AG04449 (cell line): ENCODE data around the gene RNF123.
"Not testable (repeated sequence)": the region's sequence is repeated elsewhere in the genome, so short reads cannot be mapped to it uniquely, and the experiment has no call there.

Experiments used
- CTCF ChIA-PET: fragments of 350-600 bp; formaldehyde crosslinking; extraction: SDS; loops from one replicate; lab custom pipeline; 2021; ENCODE audit warnings: antibody characterized with exemption; lab: Yijun Ruan, JAX
- POLR2A ChIA-PET: fragments of 400-600, 350-600 bp; formaldehyde crosslinking; extraction: SDS; loops from one replicate; lab custom pipeline; 2020; ENCODE audit warnings: antibody characterized with exemption, inconsistent platforms; lab: Yijun Ruan, JAX
- DNase-seq: peaks from one replicate; pipeline ENCODE4 v3.0.0-alpha.2; 2010; ENCODE audit warnings: low read depth, low spot score
- H3K4me3 ChIP-seq: 2 replicates; pipeline ENCODE4 v1.5.1; 2011; ENCODE audit warnings: low read depth, mild to moderate bottlenecking, control low read depth, low read length
- CTCF ChIP-seq: IDR thresholded peaks from one replicate; pipeline ENCODE4 v1.5.1; 2011; ENCODE audit warnings: mild to moderate bottlenecking, moderate library complexity, low read length, control low read depth, inconsistent platforms; ENCODE audit not compliant: insufficient read depth; ENCODE audit errors: missing control alignments

RNF123 gene

DNA sequence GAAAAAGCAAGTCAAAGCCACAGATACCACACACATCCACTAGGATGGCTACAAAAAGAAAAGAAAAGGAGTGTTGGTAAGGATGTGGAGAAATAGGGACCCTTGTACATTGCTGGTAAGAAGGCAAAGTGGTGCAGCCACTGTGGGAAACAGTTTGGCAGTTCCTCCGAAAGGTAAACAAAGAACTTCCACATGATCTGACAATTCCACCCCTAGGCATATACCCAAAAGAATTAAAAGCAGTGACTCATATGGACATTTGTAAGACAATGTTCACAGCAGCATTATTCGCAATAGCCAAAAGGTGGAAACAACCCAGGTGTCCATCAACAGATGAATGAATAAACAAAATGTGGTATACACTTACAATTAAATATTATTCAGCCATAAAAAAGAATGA lies 56.6 kb downstream of the RNF123 start:
- ChIA-PET CTCF (no interaction called here), POLR2A (no interaction called here)
- no peak for DNase-seq
- H3K4me3 ChIP-seq: no peak overlapping the region
- TF ChIP-seq CTCF: no peak

DNA sequence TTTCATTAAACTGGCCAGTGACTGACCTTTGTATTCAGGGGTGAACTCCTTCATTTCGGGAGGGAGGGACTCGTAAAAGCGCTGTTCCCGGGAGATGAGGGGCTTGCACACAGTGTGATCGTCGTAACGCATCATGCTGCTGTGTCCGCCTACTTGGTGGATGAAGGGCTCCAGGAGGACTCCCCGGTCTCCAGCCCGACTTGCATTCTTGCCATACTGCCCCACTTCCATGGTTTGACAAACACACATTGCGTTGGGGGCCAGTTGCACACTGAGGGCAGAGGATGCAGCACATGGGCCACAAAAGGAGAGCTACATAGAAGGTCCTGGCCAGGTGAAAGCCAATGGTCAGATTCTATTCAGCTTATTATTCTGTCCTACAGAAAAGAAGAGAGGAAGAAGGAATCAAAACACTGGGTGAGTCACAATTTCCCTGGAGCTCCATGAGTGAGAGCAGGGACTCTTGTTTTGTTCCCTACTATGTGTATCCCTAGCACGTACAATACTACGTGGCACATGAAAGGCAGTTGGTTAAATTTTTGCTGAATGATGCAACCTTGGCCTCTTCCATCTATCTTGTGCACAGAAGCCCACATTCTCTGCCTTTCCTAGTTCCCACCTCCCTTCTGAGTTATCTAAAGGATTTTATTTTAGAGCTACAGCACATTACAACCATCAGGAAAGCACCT lies 58.6 kb downstream of the RNF123 start:
- no peak for DNase-seq
- ChIA-PET CTCF (interaction anchor here (0.7 to 2.0 kb wide), 3 partner anchors 23 to 91 kb away, joined by 4 to 8 read pairs (median 5); partner anchors contain the start of gene IP6K1), POLR2A (interaction anchor here (0.6 kb wide), 1 partner anchor 431 kb away, joined by 3 read pairs; no protein-coding TSS in a partner anchor)
- no peak overlapping the region for H3K4me3 ChIP-seq
- no peak for TF ChIP-seq CTCF

DNA sequence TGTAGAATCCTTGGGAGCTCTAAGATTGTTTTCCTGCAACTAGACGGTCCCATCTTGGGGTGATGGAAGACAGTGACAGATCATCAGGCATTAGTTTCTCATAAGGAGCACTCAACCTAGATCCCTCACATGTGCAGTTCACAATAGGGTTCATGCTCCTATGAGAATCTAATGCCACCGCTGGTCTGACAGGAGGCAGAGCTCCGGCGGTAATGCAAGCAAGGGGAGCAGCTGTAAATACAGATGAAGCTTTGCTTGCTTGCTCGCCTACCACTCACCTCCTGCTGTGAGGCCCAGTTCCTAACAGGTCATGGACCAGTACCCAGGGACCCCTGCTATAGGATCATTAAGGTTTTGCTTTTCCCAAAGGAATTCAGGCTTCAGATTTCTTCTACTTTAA lies 59.5 kb downstream of the RNF123 start:
- CTCF ChIA-PET: interaction anchor here (0.7 to 1.0 kb wide), 3 partner anchors 22 to 45 kb away, joined by 3 to 5 read pairs (median 4); partner anchors contain the start of gene IP6K1
- DNase-seq, POLR2A ChIA-PET, H3K4me3 ChIP-seq: not testable (repeated sequence)

DNA sequence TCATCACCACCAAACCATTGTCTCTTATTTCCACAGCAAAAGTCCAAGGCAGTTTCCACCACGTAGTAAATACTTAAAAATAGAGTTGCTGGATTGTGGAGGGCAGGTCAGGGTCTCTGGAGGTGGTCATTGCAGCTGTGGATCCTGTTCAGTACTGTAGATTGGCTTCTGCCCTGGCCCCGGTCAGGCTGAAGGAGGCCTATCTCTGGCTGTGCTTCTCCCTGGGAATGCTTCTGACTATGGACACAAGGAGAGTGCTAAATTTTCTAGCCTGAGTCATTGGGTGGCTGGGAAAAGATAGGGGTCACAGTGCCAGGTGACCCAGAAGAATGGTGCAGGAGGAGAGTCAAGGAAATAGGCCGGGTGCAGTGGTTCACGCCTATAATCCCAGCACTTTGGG lies 60.7 kb downstream of the RNF123 start:
- no peak for TF ChIP-seq CTCF
- POLR2A ChIA-PET: no interaction called here
- CTCF ChIA-PET: interaction anchor here (1.0 kb wide), 1 partner anchor 89 kb away, joined by 3 read pairs; no protein-coding TSS in a partner anchor
- no peak overlapping the region for H3K4me3 ChIP-seq
- DNase-seq: no peak

DNA sequence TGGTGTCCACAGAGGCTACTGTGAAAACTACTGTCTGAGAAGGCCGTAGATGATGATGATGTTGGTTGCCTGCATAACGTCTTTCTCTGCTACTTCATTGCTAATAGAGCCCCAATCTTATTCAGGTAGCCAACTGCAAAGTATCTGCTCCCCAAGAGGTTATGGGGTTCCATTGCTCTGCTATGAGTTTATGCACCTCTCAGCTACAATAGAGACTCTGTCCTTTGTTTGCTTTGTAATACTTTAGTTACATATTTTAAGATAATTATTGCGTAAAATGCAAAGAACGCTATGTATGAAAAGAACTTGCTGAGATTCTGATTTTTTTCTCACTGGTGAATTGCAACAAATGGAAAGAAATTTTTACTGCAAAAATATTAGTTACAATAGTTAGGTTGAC lies 62.1 kb downstream of the RNF123 start:
- no peak for TF ChIP-seq CTCF
- ChIA-PET POLR2A (no interaction called here), CTCF (no interaction called here)
- no peak for DNase-seq
- H3K4me3 ChIP-seq: no peak overlapping the region

DNA sequence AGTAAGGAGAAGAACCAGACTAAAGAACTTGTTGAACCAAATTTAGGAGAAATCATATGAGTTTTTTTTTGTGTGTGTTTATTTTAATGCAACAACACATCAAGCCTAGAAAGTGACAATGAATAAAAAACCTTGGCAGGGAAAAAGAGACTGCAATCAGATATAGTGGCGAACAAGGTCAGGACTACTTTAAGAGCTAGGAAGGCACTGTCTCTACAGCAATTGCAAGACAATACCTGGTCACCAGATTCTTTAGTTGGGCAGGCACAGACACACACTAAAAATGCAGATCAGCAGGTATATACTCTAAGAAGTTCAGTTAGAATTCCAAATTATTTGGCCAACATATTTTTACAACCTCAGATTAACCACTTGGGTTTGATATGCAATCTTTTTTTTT lies 65.2 kb downstream of the RNF123 start:
- CTCF ChIA-PET: interaction anchor here (1.2 kb wide), 1 partner anchor 85 kb away, joined by 5 read pairs; no protein-coding TSS in a partner anchor
- H3K4me3 ChIP-seq: no peak overlapping the region
- no peak for TF ChIP-seq CTCF
- no peak for DNase-seq
- POLR2A ChIA-PET: no interaction called here
